Endothelial cell of umbilical vein (primary cell): ENCODE results near the gene MYO1F. TPM values are rescaled to one million over a fixed set of nuclear protein-coding genes. Genes with fewer than 3 reads are reported as not detected.

Source experiments
- BruUV-seq: library from RNA; stranded (reverse); fragments of 400-500 nt; replicated peaks from 2 replicates; lab custom pipeline; 2021; lab: Mats Ljungman, UMichigan
- CTCF ChIA-PET: fragments of 300-600, 350-600 bp; sonication (Branson Sonifier 250); formaldehyde crosslinking; loops from one replicate; lab custom pipeline; 2021; ENCODE audit warnings: antibody characterized with exemption, inconsistent platforms; lab: Charles Lee
- POLR2A ChIA-PET: fragments of 300-600, 350-600 bp; sonication (Branson Sonifier 250); formaldehyde crosslinking; loops from one replicate; lab custom pipeline; 2021; ENCODE audit warnings: antibody characterized with exemption, inconsistent platforms; lab: Charles Lee
- DNase-seq: peaks from one replicate; pipeline ENCODE4 v3.0.0-alpha.2; 2011; ENCODE audit warnings: low read depth, low spot score
- FAIRE-seq: peaks from 2 replicates; lab custom pipeline; 2011; peaks lifted over from hg19 to GRCh38; lab: Jason Lieb, UNC
- H2AFZ ChIP-seq: 2 replicates; pipeline ENCODE4 v1.6.0; 2012; ENCODE audit warnings: low read depth, low read length, control low read depth, inconsistent platforms
- H3K27ac ChIP-seq: 2 replicates; pipeline ENCODE4 v1.5.1; 2011; ENCODE audit warnings: low read depth, mild to moderate bottlenecking, control low read depth, low read length, moderate library complexity; ENCODE audit not compliant: insufficient read depth
- H3K27me3 ChIP-seq, 2 experiments: 2 replicates each; pipeline versions ENCODE4 v1.6.0 to v1.6.1; 2011; ENCODE audit warnings: low read length in 2 of 2, mixed read lengths in 1 of 2; ENCODE audit not compliant: control insufficient read depth in 2 of 2, insufficient read depth in 2 of 2
- H3K36me3 ChIP-seq, 2 experiments: 2 replicates in 1 of 2; 3 replicates in 1 of 2; pipeline ENCODE4 v1.5.1; 2011; ENCODE audit warnings: low read length in 2 of 2, mild to moderate bottlenecking in 1 of 2, moderate library complexity in 1 of 2; ENCODE audit not compliant: control insufficient read depth in 2 of 2, insufficient read depth in 2 of 2; ENCODE audit errors: extremely low read depth in 1 of 2
- H3K4me1 ChIP-seq: 3 replicates; pipeline ENCODE4 v1.5.1; 2011; ENCODE audit warnings: mild to moderate bottlenecking, low read length; ENCODE audit not compliant: control insufficient read depth, insufficient read depth; ENCODE audit errors: extremely low read depth
- H3K4me2 ChIP-seq: 2 replicates; pipeline ENCODE4 v1.6.1; 2011; ENCODE audit warnings: low read length, control low read depth, mixed read lengths; ENCODE audit not compliant: insufficient read depth
- H3K4me3 ChIP-seq, 3 experiments: fragments of 200-600 bp in 1 of 3; sonication (generic), shearing (Covaris generic) in 1 of 3; replicated peaks in 1 of 3; 2 replicates each; pipeline ENCODE4 v1.5.1; 2011 to 2016; ENCODE audit warnings: control low read depth in 3 of 3, low read length in 3 of 3, mild to moderate bottlenecking in 2 of 3, inconsistent platforms in 1 of 3, low read depth in 1 of 3, moderate library complexity in 1 of 3; ENCODE audit not compliant: insufficient read depth in 1 of 3
- H3K79me2 ChIP-seq: 2 replicates; pipeline ENCODE4 v1.6.0; 2012; ENCODE audit warnings: low read length, inconsistent platforms; ENCODE audit not compliant: control insufficient read depth, insufficient read depth
- H3K9ac ChIP-seq: replicated peaks from 2 replicates; pipeline ENCODE3; 2011; ENCODE audit warnings: low read length, control low read depth; ENCODE audit not compliant: insufficient read depth; ENCODE audit errors: extremely low read depth
- H3K9me1 ChIP-seq: replicated peaks from 3 replicates; pipeline ENCODE4 v1.6.0; 2011; ENCODE audit warnings: mild to moderate bottlenecking, low read length; ENCODE audit not compliant: control insufficient read depth, insufficient read depth; ENCODE audit errors: extremely low read depth
- H3K9me3 ChIP-seq: replicated peaks from 2 replicates; pipeline ENCODE4 v1.5.1; 2012; ENCODE audit warnings: low read length, inconsistent platforms; ENCODE audit not compliant: control insufficient read depth, insufficient read depth
- H4K20me1 ChIP-seq: replicated peaks from 2 replicates; pipeline ENCODE3; 2011; ENCODE audit warnings: mild to moderate bottlenecking, low read length; ENCODE audit not compliant: control insufficient read depth, insufficient read depth; ENCODE audit errors: extremely low read depth
- CTCF ChIP-seq, 2 donors: IDR thresholded peaks; 1 replicate in 1 of 2; 2 replicates in 1 of 2; pipeline ENCODE4 v1.5.1; 2011; ENCODE audit warnings: low read length in 2 of 2, mild to moderate bottlenecking in 2 of 2, moderate library complexity in 2 of 2, control low read depth in 1 of 2, inconsistent platforms in 1 of 2, low read depth in 1 of 2; ENCODE audit not compliant: insufficient read depth in 1 of 2; ENCODE audit errors: extremely low read depth in 1 of 2
- EZH2 ChIP-seq: IDR thresholded peaks from 2 replicates; pipeline ENCODE4 v1.6.1; 2012; ENCODE audit warnings: borderline replicate concordance, low read depth, mild to moderate bottlenecking, moderate library complexity, low read length, inconsistent platforms; ENCODE audit not compliant: severe bottlenecking
- FOS ChIP-seq: IDR thresholded peaks from 2 replicates; pipeline ENCODE4 v1.6.1; 2011; ENCODE audit warnings: mild to moderate bottlenecking, low read length, moderate library complexity, borderline replicate concordance; ENCODE audit not compliant: insufficient read depth
- GATA2 ChIP-seq: IDR thresholded peaks from 2 replicates; pipeline ENCODE4 v1.7.0; 2011; ENCODE audit warnings: low read depth, mild to moderate bottlenecking, moderate library complexity, mixed read lengths, low read length; ENCODE audit not compliant: insufficient read length, insufficient read depth
- JUN ChIP-seq: IDR thresholded peaks from 2 replicates; pipeline ENCODE4 v1.6.1; 2011; ENCODE audit warnings: borderline replicate concordance, low read depth; ENCODE audit not compliant: insufficient read length, insufficient read depth
- MAX ChIP-seq: IDR thresholded peaks from 2 replicates; pipeline ENCODE4 v1.6.1; 2011; ENCODE audit not compliant: insufficient read depth, insufficient read length
- MYC ChIP-seq: IDR thresholded peaks from one replicate; pipeline ENCODE4 v1.6.1; 2011; ENCODE audit warnings: mild to moderate bottlenecking, low read depth, low read length
- POLR2A ChIP-seq: IDR thresholded peaks from 2 replicates; pipeline ENCODE4 v1.6.1; 2012; ENCODE audit warnings: low read depth, mild to moderate bottlenecking, control low read depth, low read length
- POLR2AphosphoS5 ChIP-seq: IDR thresholded peaks from 2 replicates; pipeline ENCODE4 v1.6.1; 2012; ENCODE audit warnings: low read depth, mild to moderate bottlenecking, control low read depth, low read length, moderate library complexity; ENCODE audit not compliant: insufficient read depth
- dilution Hi-C: fragments of 300-500 bp; cut with MboI; formaldehyde crosslinking; loops from one replicate; pipeline ENCODE4 v1.15.0; 2019; ENCODE audit warnings: low sequenced_read_pairs; ENCODE audit not compliant: extremely low pct_ligation_motif_present
- intact Hi-C: fragments of 100-400 bp; cut with micrococcal nuclease; formaldehyde crosslinking; loops from one replicate; pipeline ENCODE4 v1.10.0; 2022
- polyA plus RNA-seq, 4 experiments: library from polyadenylated mRNA; depleted of rRNA in 3 of 4; stranded (reverse) in 3 of 4; unstranded in 1 of 4; fragments of >200 nt; gene quantifications; 2 replicates each; pipeline versions ENCODE4 v1.2.1 to v1.2.3, GENCODE V29; 2011 to 2012; ENCODE audit warnings: missing spikeins in 1 of 4
- total RNA-seq: library from RNA; stranded (reverse); gene quantifications from 2 replicates; pipeline ENCODE4 v1.2.3, GENCODE V29; 2021

MYO1F gene
- total and polyA plus RNA-seq, 2 donors (not counting 3 experiments of a cell fraction or from before 2014, with no cell fraction given), result 0.22 to 0.39 TPM

DNA sequence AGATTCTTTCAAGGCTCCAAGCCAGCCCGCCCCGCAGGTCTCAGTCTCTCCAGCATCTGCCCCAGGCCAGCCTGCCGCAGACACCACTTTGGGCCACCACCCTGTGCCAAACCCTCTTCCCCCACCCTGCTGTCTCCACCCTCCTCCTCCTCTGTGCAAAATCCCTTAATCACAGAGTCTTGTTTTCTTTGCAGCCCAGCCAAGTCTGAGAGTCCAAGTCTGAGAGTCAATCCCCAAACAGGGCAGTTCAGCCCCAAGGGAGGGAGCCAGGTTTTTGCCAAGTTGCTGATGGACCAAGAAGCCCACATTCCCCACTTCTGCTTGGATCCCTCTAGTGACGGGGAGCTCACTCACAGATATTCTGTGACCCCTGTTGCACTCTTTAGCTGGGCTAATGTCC, 30.1 kb upstream of the MYO1F start:
- dilution Hi-C loops (no loop called here), intact Hi-C loops (no loop called here)
- no TSS peak for BruUV-seq
- Histone ChIP-seq H3K9me1 (no peaks in the 10 kb centered on the region), H3K4me3 (no peak overlapping the region), H3K4me2 (no peak overlapping the region), H3K27me3 (no peaks in the 10 kb centered on the region), H3K9ac (no peak overlapping the region), H3K9me3 (no peaks in the 10 kb centered on the region), H3K36me3 (no peaks in the 10 kb centered on the region), H3K4me1 (peaks cover 9% of the 10 kb centered on the region), H2AFZ (no peak overlapping the region), H3K27ac (no peak overlapping the region), H3K79me2 (no peaks in the 10 kb centered on the region), H4K20me1 (no peaks in the 10 kb centered on the region)
- DNase-seq, result no peak
- TF ChIP-seq MYC (no peak), POLR2A (no peak), GATA2 (no peak), MAX (no peak), FOS (no peak), EZH2 (no peak), JUN (no peak), POLR2AphosphoS5 (no peak), CTCF (IDR thresholded peaks at IDR 0.05; ENCODE audit: extremely low read depth in 1 of 2, insufficient read depth in 1 of 2, low read depth in 1 of 2, low read length in 2 of 2) (no peak)
- CTCF ChIA-PET, result no interaction called here
- POLR2A ChIA-PET, result no interaction called here
- no peak for FAIRE-seq
